ENCODE measurements around the gene FRMD3.

FRMD3 gene

DNA sequence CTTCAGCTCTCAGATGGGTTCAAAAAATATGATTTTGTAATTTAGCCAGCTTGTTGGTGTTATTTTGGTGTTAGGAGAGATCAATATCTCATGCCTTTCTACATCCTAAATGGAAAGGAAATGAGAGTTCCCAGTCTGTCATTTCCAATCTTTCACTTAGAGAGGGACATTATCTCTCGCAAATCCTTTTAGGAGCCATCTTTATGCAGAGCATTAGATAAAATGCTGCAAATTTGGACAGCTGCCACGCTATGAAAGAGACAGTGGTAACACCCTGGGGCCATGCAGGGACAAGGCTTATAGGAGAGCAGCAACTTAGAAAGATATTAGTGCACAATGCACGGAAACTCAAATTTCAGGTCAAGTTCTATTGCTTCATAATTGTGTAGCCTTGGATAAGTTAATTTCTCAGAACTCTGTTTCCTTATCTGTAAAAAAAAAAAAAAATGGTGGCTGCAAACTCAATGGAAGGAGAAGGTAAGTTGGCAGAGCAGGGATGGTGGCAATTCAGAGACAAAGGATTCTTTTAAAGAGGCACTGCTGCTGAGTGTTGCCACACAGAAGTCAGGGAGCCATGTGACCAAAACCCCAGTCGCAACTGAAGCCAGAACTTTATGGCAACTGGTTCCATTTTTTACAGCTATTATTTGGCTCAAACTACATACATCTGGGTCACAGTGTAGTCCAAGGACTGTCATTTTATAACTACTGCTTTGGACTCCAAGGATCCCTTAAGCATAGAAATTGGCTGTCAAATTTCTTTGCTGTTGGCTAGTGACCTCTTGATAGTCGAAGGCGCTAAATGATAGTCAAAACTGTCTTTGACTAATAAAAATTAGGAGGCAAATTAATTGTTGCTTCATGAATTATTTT is 210.2 kb downstream of the FRMD3 start:
- Mint-ChIP-seq H3K27ac (peak overlapping the region in 1 of 3 experiments; percentile 36), H3K9me3 (no peaks in the 10 kb centered on the region), H3K36me3 (ENCODE audit: low read depth) (no peaks in the 10 kb centered on the region), H3K27me3 (ENCODE audit: low read depth) (no peaks in the 10 kb centered on the region), H3K4me1 (peaks cover 6% of the 10 kb centered on the region), H3K4me3 (no peak overlapping the region)
- TF ChIP-seq, protein P1, sequence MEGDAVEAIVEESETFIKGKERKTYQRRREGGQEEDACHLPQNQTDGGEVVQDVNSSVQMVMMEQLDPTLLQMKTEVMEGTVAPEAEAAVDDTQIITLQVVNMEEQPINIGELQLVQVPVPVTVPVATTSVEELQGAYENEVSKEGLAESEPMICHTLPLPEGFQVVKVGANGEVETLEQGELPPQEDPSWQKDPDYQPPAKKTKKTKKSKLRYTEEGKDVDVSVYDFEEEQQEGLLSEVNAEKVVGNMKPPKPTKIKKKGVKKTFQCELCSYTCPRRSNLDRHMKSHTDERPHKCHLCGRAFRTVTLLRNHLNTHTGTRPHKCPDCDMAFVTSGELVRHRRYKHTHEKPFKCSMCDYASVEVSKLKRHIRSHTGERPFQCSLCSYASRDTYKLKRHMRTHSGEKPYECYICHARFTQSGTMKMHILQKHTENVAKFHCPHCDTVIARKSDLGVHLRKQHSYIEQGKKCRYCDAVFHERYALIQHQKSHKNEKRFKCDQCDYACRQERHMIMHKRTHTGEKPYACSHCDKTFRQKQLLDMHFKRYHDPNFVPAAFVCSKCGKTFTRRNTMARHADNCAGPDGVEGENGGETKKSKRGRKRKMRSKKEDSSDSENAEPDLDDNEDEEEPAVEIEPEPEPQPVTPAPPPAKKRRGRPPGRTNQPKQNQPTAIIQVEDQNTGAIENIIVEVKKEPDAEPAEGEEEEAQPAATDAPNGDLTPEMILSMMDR (IDR thresholded peaks at IDR 0.05; ENCODE audit: unreplicated experiment in 3 of 3), result no peak

DNA sequence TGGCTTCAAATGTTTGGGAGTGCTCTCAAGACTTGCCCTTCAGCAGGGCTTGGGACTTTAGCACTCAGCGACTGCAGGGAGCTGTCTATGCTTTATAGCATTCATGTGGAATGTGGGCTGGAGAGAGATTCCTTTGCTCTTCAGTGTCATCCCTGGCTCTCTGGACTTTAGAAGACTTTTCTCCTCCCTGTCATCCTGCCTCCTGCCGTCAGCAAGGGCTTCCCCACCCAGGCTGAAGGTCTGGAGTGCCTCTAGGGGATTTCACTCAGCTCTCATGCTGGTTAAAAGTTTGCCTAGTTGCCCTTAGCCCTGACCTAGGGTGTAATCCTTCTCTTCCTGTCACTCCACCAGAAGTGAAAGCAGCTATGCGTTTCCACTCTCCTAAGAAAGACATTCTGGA is 210.9 kb downstream of the FRMD3 start:
- Mint-ChIP-seq H3K27me3 (ENCODE audit: low read depth) (no peaks in the 10 kb centered on the region), H3K36me3 (ENCODE audit: low read depth) (no peaks in the 10 kb centered on the region), H3K9me3 (no peaks in the 10 kb centered on the region), H3K4me3 (no peak overlapping the region), H3K4me1 (peaks cover 6% of the 10 kb centered on the region), H3K27ac (peak overlapping the region in 1 of 3 experiments; percentile 36)
- TF ChIP-seq, protein P1 (IDR thresholded peaks at IDR 0.05; ENCODE audit: unreplicated experiment in 3 of 3), result no peak

DNA sequence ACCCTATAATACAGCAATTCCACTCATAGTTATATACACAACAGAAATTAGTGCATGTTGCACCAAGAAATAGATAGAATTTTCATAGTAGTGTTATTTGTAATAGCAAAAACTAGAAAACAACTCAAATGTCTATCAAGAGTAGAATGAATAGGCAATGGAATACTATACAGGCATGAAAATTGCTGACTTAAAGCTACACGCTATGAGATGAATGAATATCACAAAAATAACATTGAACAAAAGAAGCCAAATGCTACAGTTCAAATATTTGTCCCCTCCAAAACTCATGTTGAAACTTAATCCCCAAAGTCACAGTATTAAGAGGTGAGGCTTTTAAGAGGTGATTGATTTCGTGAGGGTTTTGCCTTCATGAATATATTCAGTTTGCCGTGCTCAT is 215.1 kb downstream of the FRMD3 start:
- TF ChIP-seq, protein P1 (IDR thresholded peaks at IDR 0.05; ENCODE audit: unreplicated experiment in 3 of 3), result no peak
- H3K4me3 Mint-ChIP-seq, result no peak overlapping the region
- peaks cover 6% of the 10 kb centered on the region for H3K4me1 Mint-ChIP-seq
- H3K27ac Mint-ChIP-seq, result no peak overlapping the region
- H3K27me3 Mint-ChIP-seq (ENCODE audit: low read depth), result no peaks in the 10 kb centered on the region
- H3K36me3 Mint-ChIP-seq (ENCODE audit: low read depth), result peaks cover 10% of the 10 kb centered on the region
- H3K9me3 Mint-ChIP-seq, result peaks cover 17% of the 10 kb centered on the region

DNA sequence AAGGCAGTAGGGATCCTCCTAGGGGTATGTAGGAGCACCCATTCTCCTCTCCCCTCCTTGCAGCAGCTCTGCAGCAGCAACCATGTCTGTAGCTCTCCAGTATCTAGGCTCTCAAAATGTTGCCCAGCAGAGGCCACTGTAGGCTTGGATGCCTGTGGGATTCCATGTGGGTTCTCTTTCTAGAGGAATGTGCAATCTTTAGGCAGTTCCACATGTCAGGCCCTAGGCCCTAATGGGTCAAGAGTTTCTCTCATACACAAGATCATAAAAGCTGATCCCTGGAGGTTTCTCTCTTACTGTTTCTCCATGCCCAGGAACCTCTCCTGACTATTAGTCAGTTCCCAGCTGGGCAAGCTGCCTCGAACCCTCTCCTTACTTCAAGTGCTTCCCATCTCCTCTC is 215.8 kb downstream of the FRMD3 start:
- H3K27ac Mint-ChIP-seq, result no peak overlapping the region
- peaks cover 17% of the 10 kb centered on the region for H3K9me3 Mint-ChIP-seq
- peaks cover 1% of the 10 kb centered on the region for H3K4me1 Mint-ChIP-seq
- no peak overlapping the region for H3K4me3 Mint-ChIP-seq
- H3K27me3 Mint-ChIP-seq (ENCODE audit: low read depth), result no peaks in the 10 kb centered on the region
- TF ChIP-seq, protein P1 (IDR thresholded peaks at IDR 0.05; ENCODE audit: unreplicated experiment in 3 of 3), result no peak
- H3K36me3 Mint-ChIP-seq (ENCODE audit: low read depth), result peaks cover 10% of the 10 kb centered on the region

DNA sequence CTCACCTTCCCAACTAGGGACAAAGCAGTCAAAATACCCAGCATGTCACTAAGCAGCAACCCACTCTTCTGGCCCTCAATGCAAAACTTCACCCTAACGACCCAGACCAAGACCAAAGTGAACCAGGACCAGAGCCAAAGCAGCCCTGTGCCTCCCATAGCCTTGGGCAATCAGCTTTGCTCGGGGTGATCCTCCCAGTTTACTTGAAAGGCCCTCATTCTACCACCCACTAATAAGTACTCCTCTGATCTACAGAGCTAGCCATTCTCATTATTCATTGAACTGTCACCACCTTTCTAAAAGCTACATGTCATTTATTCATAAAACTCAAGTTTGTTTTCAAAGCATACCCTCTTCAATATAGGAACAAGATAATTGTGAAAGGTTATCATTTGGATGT is 221.0 kb downstream of the FRMD3 start:
- H3K27ac Mint-ChIP-seq, result no peak overlapping the region
- H3K4me3 Mint-ChIP-seq, result no peak overlapping the region
- H3K36me3 Mint-ChIP-seq (ENCODE audit: low read depth), result peaks cover 14% of the 10 kb centered on the region
- TF ChIP-seq, protein P1 (IDR thresholded peaks at IDR 0.05; ENCODE audit: unreplicated experiment in 3 of 3), result no peak
- H3K4me1 Mint-ChIP-seq, result no peaks in the 10 kb centered on the region
- peaks cover 20% of the 10 kb centered on the region for H3K9me3 Mint-ChIP-seq
- H3K27me3 Mint-ChIP-seq (ENCODE audit: low read depth), result no peaks in the 10 kb centered on the region

DNA sequence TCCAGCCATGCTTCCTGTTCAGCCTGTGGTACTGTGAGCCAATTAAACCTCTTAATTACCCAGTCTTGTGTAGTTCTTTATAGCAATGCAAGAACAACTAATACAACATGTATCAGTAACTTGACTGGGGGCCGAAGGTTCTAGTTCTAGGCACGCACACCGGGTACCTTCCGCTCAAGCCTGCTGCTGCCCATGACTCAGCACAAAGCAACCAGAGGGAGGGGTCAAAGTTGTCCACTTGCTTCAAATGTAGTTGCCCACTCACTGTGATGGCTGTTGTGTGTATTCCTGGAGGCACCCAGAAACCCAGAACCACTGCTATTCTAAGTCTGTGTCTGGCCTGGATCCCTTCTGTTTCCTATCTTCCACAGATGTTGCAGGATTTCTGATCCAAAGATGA is 222.6 kb downstream of the FRMD3 start:
- H3K4me1 Mint-ChIP-seq, result no peaks in the 10 kb centered on the region
- H3K36me3 Mint-ChIP-seq (ENCODE audit: low read depth), result peaks cover 11% of the 10 kb centered on the region
- H3K27ac Mint-ChIP-seq, result no peak overlapping the region
- peaks cover 14% of the 10 kb centered on the region for H3K9me3 Mint-ChIP-seq
- no peaks in the 10 kb centered on the region for H3K27me3 Mint-ChIP-seq (ENCODE audit: low read depth)
- TF ChIP-seq, protein P1 (IDR thresholded peaks at IDR 0.05; ENCODE audit: unreplicated experiment in 3 of 3), result no peak
- H3K4me3 Mint-ChIP-seq, result no peak overlapping the region
